HEK293T (cell line): Measurements from ENCODE around the gene ALDH7A1.

ENCODE experiments used
- ARNT ChIP-seq: fragments of 450-650 bp; IDR thresholded peaks from 2 replicates; pipeline ENCODE4 v1.6.1; 2017; ENCODE audit warnings: mild to moderate bottlenecking
- BHLHE40 ChIP-seq: fragments of 450-650 bp; IDR thresholded peaks from 2 replicates; pipeline ENCODE4 v1.6.1; 2016; ENCODE audit warnings: mild to moderate bottlenecking, moderate library complexity, borderline replicate concordance
- ELF4 ChIP-seq: fragments of 450-650 bp; IDR thresholded peaks from 2 replicates; pipeline ENCODE4 v1.6.1; 2017; ENCODE audit warnings: antibody characterized with exemption
- FOXA1 ChIP-seq: fragments of 450-650 bp; IDR thresholded peaks from 2 replicates; pipeline ENCODE4 v1.6.1; 2016; ENCODE audit warnings: mild to moderate bottlenecking
- FOXK2 ChIP-seq: fragments of 450-650 bp; IDR thresholded peaks from 2 replicates; pipeline ENCODE4 v1.6.1; 2016; ENCODE audit warnings: mild to moderate bottlenecking
- FOXM1 ChIP-seq: fragments of 450-650 bp; IDR thresholded peaks from 2 replicates; pipeline ENCODE4 v1.6.1; 2017; ENCODE audit warnings: mild to moderate bottlenecking, borderline replicate concordance
- HDGF ChIP-seq: fragments of 450-650 bp; IDR thresholded peaks from 2 replicates; pipeline ENCODE4 v1.6.1; 2017; ENCODE audit warnings: antibody characterized with exemption, borderline replicate concordance
- LEF1 ChIP-seq: fragments of 450-650 bp; IDR thresholded peaks from 2 replicates; pipeline ENCODE4 v1.6.1; 2017; ENCODE audit warnings: mild to moderate bottlenecking, borderline replicate concordance
- NFRKB ChIP-seq: fragments of 450-650 bp; IDR thresholded peaks from 2 replicates; pipeline ENCODE4 v1.6.1; 2016; ENCODE audit warnings: mild to moderate bottlenecking, moderate library complexity
- PKNOX1 ChIP-seq: fragments of 450-650 bp; IDR thresholded peaks from 2 replicates; pipeline ENCODE4 v1.6.1; 2016
- SP1 ChIP-seq: fragments of 450-650 bp; IDR thresholded peaks from 2 replicates; pipeline ENCODE4 v1.6.1; 2017
- SUZ12 ChIP-seq: fragments of 450-650 bp; IDR thresholded peaks from 2 replicates; pipeline ENCODE4 v1.6.1; 2016; ENCODE audit warnings: mild to moderate bottlenecking
- TARDBP ChIP-seq: fragments of 450-650 bp; IDR thresholded peaks from 2 replicates; pipeline ENCODE4 v1.6.1; 2016
- ZNF384 ChIP-seq: fragments of 450-650 bp; IDR thresholded peaks from 2 replicates; pipeline ENCODE4 v1.6.1; 2016

GRCh38 chr5:126506079-126506478, 88.9 kb downstream of the ALDH7A1 start:
- TF ChIP-seq ELF4 (no peak), FOXK2 (no peak), ARNT (no peak), SUZ12 (no peak), NFRKB (no peak), FOXM1 (no peak), LEF1 (no peak), SP1 (no peak), PKNOX1 (no peak), BHLHE40 (no peak), HDGF (no peak), FOXA1 (no peak), TARDBP (no peak), ZNF384 (no peak)
